Endothelial cell of umbilical vein (primary cell): Measurements from ENCODE around the gene KIF5C. TPM values are rescaled to one million over a fixed set of nuclear protein-coding genes. Genes with fewer than 3 reads are reported as not detected.

Experiments used
- BruUV-seq: library from RNA; stranded (reverse); fragments of 400-500 nt; replicated peaks from 2 replicates; lab custom pipeline; 2021; lab: Mats Ljungman, UMichigan
- CTCF ChIA-PET: fragments of 300-600, 350-600 bp; sonication (Branson Sonifier 250); formaldehyde crosslinking; loops from one replicate; lab custom pipeline; 2021; ENCODE audit warnings: antibody characterized with exemption, inconsistent platforms; lab: Charles Lee
- POLR2A ChIA-PET: fragments of 300-600, 350-600 bp; sonication (Branson Sonifier 250); formaldehyde crosslinking; loops from one replicate; lab custom pipeline; 2021; ENCODE audit warnings: antibody characterized with exemption, inconsistent platforms; lab: Charles Lee
- DNase-seq: peaks from one replicate; pipeline ENCODE4 v3.0.0-alpha.2; 2011; ENCODE audit warnings: low read depth, low spot score
- FAIRE-seq: peaks from 2 replicates; lab custom pipeline; 2011; peaks lifted over from hg19 to GRCh38; lab: Jason Lieb, UNC
- H2AFZ ChIP-seq: 2 replicates; pipeline ENCODE4 v1.6.0; 2012; ENCODE audit warnings: low read depth, low read length, control low read depth, inconsistent platforms
- H3K27ac ChIP-seq: 2 replicates; pipeline ENCODE4 v1.5.1; 2011; ENCODE audit warnings: low read depth, mild to moderate bottlenecking, control low read depth, low read length, moderate library complexity; ENCODE audit not compliant: insufficient read depth
- H3K27me3 ChIP-seq, 2 experiments: 2 replicates each; pipeline versions ENCODE4 v1.6.0 to v1.6.1; 2011; ENCODE audit warnings: low read length in 2 of 2, mixed read lengths in 1 of 2; ENCODE audit not compliant: control insufficient read depth in 2 of 2, insufficient read depth in 2 of 2
- H3K36me3 ChIP-seq, 2 experiments: 2 replicates in 1 of 2; 3 replicates in 1 of 2; pipeline ENCODE4 v1.5.1; 2011; ENCODE audit warnings: low read length in 2 of 2, mild to moderate bottlenecking in 1 of 2, moderate library complexity in 1 of 2; ENCODE audit not compliant: control insufficient read depth in 2 of 2, insufficient read depth in 2 of 2; ENCODE audit errors: extremely low read depth in 1 of 2
- H3K4me1 ChIP-seq: 3 replicates; pipeline ENCODE4 v1.5.1; 2011; ENCODE audit warnings: mild to moderate bottlenecking, low read length; ENCODE audit not compliant: control insufficient read depth, insufficient read depth; ENCODE audit errors: extremely low read depth
- H3K4me2 ChIP-seq: 2 replicates; pipeline ENCODE4 v1.6.1; 2011; ENCODE audit warnings: low read length, control low read depth, mixed read lengths; ENCODE audit not compliant: insufficient read depth
- H3K4me3 ChIP-seq, 3 experiments: fragments of 200-600 bp in 1 of 3; sonication (generic), shearing (Covaris generic) in 1 of 3; replicated peaks in 1 of 3; 2 replicates each; pipeline ENCODE4 v1.5.1; 2011 to 2016; ENCODE audit warnings: control low read depth in 3 of 3, low read length in 3 of 3, mild to moderate bottlenecking in 2 of 3, inconsistent platforms in 1 of 3, low read depth in 1 of 3, moderate library complexity in 1 of 3; ENCODE audit not compliant: insufficient read depth in 1 of 3
- H3K79me2 ChIP-seq: 2 replicates; pipeline ENCODE4 v1.6.0; 2012; ENCODE audit warnings: low read length, inconsistent platforms; ENCODE audit not compliant: control insufficient read depth, insufficient read depth
- H3K9ac ChIP-seq: replicated peaks from 2 replicates; pipeline ENCODE3; 2011; ENCODE audit warnings: low read length, control low read depth; ENCODE audit not compliant: insufficient read depth; ENCODE audit errors: extremely low read depth
- H3K9me1 ChIP-seq: replicated peaks from 3 replicates; pipeline ENCODE4 v1.6.0; 2011; ENCODE audit warnings: mild to moderate bottlenecking, low read length; ENCODE audit not compliant: control insufficient read depth, insufficient read depth; ENCODE audit errors: extremely low read depth
- H3K9me3 ChIP-seq: replicated peaks from 2 replicates; pipeline ENCODE4 v1.5.1; 2012; ENCODE audit warnings: low read length, inconsistent platforms; ENCODE audit not compliant: control insufficient read depth, insufficient read depth
- H4K20me1 ChIP-seq: replicated peaks from 2 replicates; pipeline ENCODE3; 2011; ENCODE audit warnings: mild to moderate bottlenecking, low read length; ENCODE audit not compliant: control insufficient read depth, insufficient read depth; ENCODE audit errors: extremely low read depth
- CTCF ChIP-seq, 2 donors: IDR thresholded peaks; 1 replicate in 1 of 2; 2 replicates in 1 of 2; pipeline ENCODE4 v1.5.1; 2011; ENCODE audit warnings: low read length in 2 of 2, mild to moderate bottlenecking in 2 of 2, moderate library complexity in 2 of 2, control low read depth in 1 of 2, inconsistent platforms in 1 of 2, low read depth in 1 of 2; ENCODE audit not compliant: insufficient read depth in 1 of 2; ENCODE audit errors: extremely low read depth in 1 of 2
- FOS ChIP-seq: IDR thresholded peaks from 2 replicates; pipeline ENCODE4 v1.6.1; 2011; ENCODE audit warnings: mild to moderate bottlenecking, low read length, moderate library complexity, borderline replicate concordance; ENCODE audit not compliant: insufficient read depth
- JUN ChIP-seq: IDR thresholded peaks from 2 replicates; pipeline ENCODE4 v1.6.1; 2011; ENCODE audit warnings: borderline replicate concordance, low read depth; ENCODE audit not compliant: insufficient read length, insufficient read depth
- POLR2A ChIP-seq: IDR thresholded peaks from 2 replicates; pipeline ENCODE4 v1.6.1; 2012; ENCODE audit warnings: low read depth, mild to moderate bottlenecking, control low read depth, low read length
- dilution Hi-C: fragments of 300-500 bp; cut with MboI; formaldehyde crosslinking; loops from one replicate; pipeline ENCODE4 v1.15.0; 2019; ENCODE audit warnings: low sequenced_read_pairs; ENCODE audit not compliant: extremely low pct_ligation_motif_present
- intact Hi-C: fragments of 100-400 bp; cut with micrococcal nuclease; formaldehyde crosslinking; loops from one replicate; pipeline ENCODE4 v1.10.0; 2022
- polyA plus RNA-seq, 4 experiments: library from polyadenylated mRNA; depleted of rRNA in 3 of 4; stranded (reverse) in 3 of 4; unstranded in 1 of 4; fragments of >200 nt; gene quantifications; 2 replicates each; pipeline versions ENCODE4 v1.2.1 to v1.2.3, GENCODE V29; 2011 to 2012; ENCODE audit warnings: missing spikeins in 1 of 4
- total RNA-seq: library from RNA; stranded (reverse); gene quantifications from 2 replicates; pipeline ENCODE4 v1.2.3, GENCODE V29; 2021

The KIF5C gene
- total and polyA plus RNA-seq, 2 donors (not counting 3 experiments of a cell fraction or from before 2014, with no cell fraction given) = 0.01 to 0.55 TPM

- CTCF ChIA-PET = interaction anchor here (0.8 to 1.3 kb wide), 2 partner anchors 20 to 44 kb away, joined by 3 to 4 read pairs; no protein-coding TSS in a partner anchor
- peaks cover 0 to 2% of the 10 kb centered on the region in 2 experiments for H3K27me3 ChIP-seq
- no TSS peak for BruUV-seq
- H2AFZ ChIP-seq = no peak overlapping the region
- FAIRE-seq = no peak
- H3K9ac ChIP-seq = no peak overlapping the region
- H3K4me2 ChIP-seq = no peak overlapping the region
- H3K9me1 ChIP-seq = no peaks in the 10 kb centered on the region
- no peaks in the 10 kb centered on the region for H3K79me2 ChIP-seq
- H3K9me3 ChIP-seq = no peaks in the 10 kb centered on the region
- H4K20me1 ChIP-seq = no peaks in the 10 kb centered on the region
- no peak overlapping the region for H3K4me3 ChIP-seq
- no peaks in the 10 kb centered on the region for H3K36me3 ChIP-seq
- H3K27ac ChIP-seq = no peak overlapping the region
- TF ChIP-seq CTCF (IDR thresholded peaks at IDR 0.05; ENCODE audit: extremely low read depth in 1 of 2, insufficient read depth in 1 of 2, low read depth in 1 of 2, low read length in 2 of 2) = no peak
- POLR2A ChIA-PET = no interaction called here
- intact Hi-C loops = no loop called here
- dilution Hi-C loops = no loop called here
- H3K4me1 ChIP-seq = no peaks in the 10 kb centered on the region
- DNase-seq = no peak
These were observed 95.4 kb downstream of the KIF5C start for GRCh38 chr2:148970385-148970784.

- CTCF ChIA-PET = no interaction called here
- no TSS peak for BruUV-seq
These were observed 96.5 kb downstream of the KIF5C start for GRCh38 chr2:148971547-148971946.

More at GRCh38 chr2:148971547-148971946, 96.5 kb downstream of the KIF5C start:
- Histone ChIP-seq H3K36me3 (no peaks in the 10 kb centered on the region), H3K4me3 (no peak overlapping the region), H3K9ac (no peak overlapping the region), H3K27me3 (peaks cover 0 to 2% of the 10 kb centered on the region in 2 experiments), H3K27ac (no peak overlapping the region), H3K9me1 (no peaks in the 10 kb centered on the region), H3K9me3 (no peaks in the 10 kb centered on the region), H2AFZ (no peak overlapping the region), H3K4me1 (no peaks in the 10 kb centered on the region), H4K20me1 (no peaks in the 10 kb centered on the region), H3K79me2 (no peaks in the 10 kb centered on the region), H3K4me2 (no peak overlapping the region)
- intact Hi-C loops = no loop called here
- TF ChIP-seq FOS (no peak), JUN (no peak), POLR2A (no peak)
- POLR2A ChIA-PET = no interaction called here
- DNase-seq (no peak), FAIRE-seq (no peak)
- dilution Hi-C loops = no loop called here
